ENCODE data around the gene BSDC1. TPM values are rescaled to one million over a fixed set of nuclear protein-coding genes. Genes with fewer than 3 reads are reported as not detected.
A peak's percentile ranks its signal among the peaks of the same experiment; 100 is the strongest.

Gene BSDC1
- total and polyA plus RNA-seq, 10 of the 15 experiments (the other 5 are each of a cell fraction or from before 2014, with no cell fraction given) = 3.0 to 39.7 (median 22.8) TPM

DNA sequence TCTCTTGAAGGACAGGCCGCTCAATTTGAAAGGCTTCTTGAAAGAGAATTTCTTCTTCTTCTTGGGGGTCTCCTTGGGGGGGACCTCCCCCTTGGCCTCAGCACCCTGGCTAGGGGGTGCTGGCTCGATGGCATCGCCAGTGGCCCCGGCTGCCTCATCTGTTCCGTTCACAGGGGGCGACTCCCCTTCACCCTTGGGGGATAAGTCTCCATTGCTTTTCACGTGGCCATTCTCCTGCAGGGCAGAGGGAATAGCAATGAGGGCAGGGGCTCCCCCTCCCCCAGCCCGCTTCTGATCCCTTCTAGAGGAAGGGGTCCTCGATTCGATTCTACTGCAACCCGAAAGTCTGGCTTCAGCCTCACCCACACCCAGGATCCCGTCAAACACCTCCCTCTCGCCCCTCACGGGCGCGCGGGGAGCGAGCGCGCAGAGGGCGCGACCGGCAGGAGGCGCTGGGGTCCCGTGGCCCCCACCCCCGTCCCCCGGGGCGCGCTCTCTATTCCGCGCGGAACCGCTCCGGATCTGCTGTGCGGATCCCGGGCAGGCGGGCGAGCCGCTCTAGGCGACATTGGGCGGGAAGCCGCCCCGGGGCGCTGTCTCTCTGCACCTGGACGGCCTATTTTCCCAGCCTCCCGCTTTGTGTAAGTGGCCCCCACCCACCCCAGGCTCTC lies 59.2 kb downstream of the BSDC1 start (continued):
- TF ChIP-seq CEBPB (IDR thresholded peaks at IDR 0.05; ENCODE audit: borderline replicate concordance in 1 of 2, low read depth in 2 of 2, low read length in 2 of 2) (no peak), E4F1 (IDR thresholded peaks at IDR 0.05; ENCODE audit: borderline replicate concordance, partially characterized antibody) (no peak), ASH2L (IDR thresholded peaks at IDR 0.05; ENCODE audit: borderline replicate concordance, low read depth) (no peak), LARP7 (IDR thresholded peaks at IDR 0.05) (peak; percentile 54; the same call in 1 of the 2 replicates)

GRCh38 chr1:32334274-32334861 lies 59.9 kb downstream of the BSDC1 start:
- Histone ChIP-seq H3K79me2 (ENCODE audit: control insufficient read depth, insufficient read depth, low read length) (peaks cover 24% of the 10 kb centered on the region), H3K27me3 (replicated peaks in 1 of 2; ENCODE audit: control insufficient read depth in 2 of 2, insufficient read depth in 2 of 2, low read length in 1 of 2) (no peaks in the 10 kb centered on the region), H4K20me1 (ENCODE audit: control insufficient read depth, insufficient read depth) (no peaks in the 10 kb centered on the region; the same call in 1 of the 2 replicates), H3K9me3 (replicated peaks; ENCODE audit: control insufficient read depth, insufficient read depth, low read length) (no peaks in the 10 kb centered on the region), H3K4me3 (peak overlapping the region; percentile 80), H3K9ac (ENCODE audit: control insufficient read depth, insufficient read depth, low read length) (peak overlapping the region; percentile 83), H2AFZ (ENCODE audit: control insufficient read depth, low read depth, low read length) (no peak overlapping the region), H3K27ac (ENCODE audit: control insufficient read depth, insufficient read depth) (peak overlapping the region; percentile 48), H3K4me1 (ENCODE audit: control insufficient read depth, insufficient read depth, low read length) (peaks cover 47% of the 10 kb centered on the region), H3K4me2 (ENCODE audit: control insufficient read depth, insufficient read depth) (peak overlapping the region; percentile 78), H3K36me3 (ENCODE audit: control insufficient read depth in 2 of 2, insufficient read depth in 2 of 2, low read length in 1 of 2) (peaks cover 29 to 30% of the 10 kb centered on the region in 2 experiments)
- DNase-seq (ENCODE audit: low read depth, low spot score) = no peak
- RAD21 ChIA-PET (ENCODE audit: unreplicated experiment) = interaction anchor here (0.8 to 2.5 kb wide), 6 partner anchors 11 to 111 kb away, joined by 3 to 13 read pairs (median 4); partner anchors contain the start of gene BSDC1
- POLR2A ChIA-PET = interaction anchor here (0.6 to 2.3 kb wide), 5 partner anchors 11 to 170 kb away, joined by 3 to 10 read pairs (median 7); partner anchors contain the start of genes BSDC1 and LCK
- intact Hi-C loops (cut with micrococcal nuclease; ENCODE audit: unreplicated experiment) = loop anchor here (2.0 kb wide), 2 partner anchors 38 to 60 kb away; partner anchors contain the start of gene BSDC1
- in situ Hi-C loops (cut with MboI) = no loop called here
- SMC1A ChIA-PET (ENCODE audit: uncharacterized antibody, unreplicated experiment) = interaction anchor here (0.9 to 4.1 kb wide), 5 partner anchors 10 to 94 kb away, joined by 3 to 17 read pairs (median 6); no protein-coding TSS in a partner anchor
- 0 out of 3 replicates have a peak, but pooled peaks have one; percentile 2 for ATAC-seq
- FAIRE-seq = no peak
- 59% methylated on average over 9 of the region's 9 CpGs for WGBS (ENCODE audit: insufficient coverage, insufficient replicate concordance, low lambda C conversion rate, missing lambda C conversion rate)
- BruUV-seq (replicated peaks) = no TSS peak
- CTCF ChIA-PET = interaction anchor here (0.6 to 5.2 kb wide), 12 partner anchors 13 to 357 kb away, joined by 3 to 29 read pairs (median 4); partner anchors contain the start of gene BSDC1
- TF ChIP-seq SUPT20H (IDR thresholded peaks at IDR 0.05; ENCODE audit: borderline replicate concordance, control insufficient read depth, low read depth, low read length) = no peak
- no peak for TF ChIP-seq NBN (IDR thresholded peaks at IDR 0.05)
- TF ChIP-seq NR2C2 (IDR thresholded peaks at IDR 0.05; ENCODE audit: borderline replicate concordance, control insufficient read depth, insufficient read length, low read depth) = no peak
- no peak for TF ChIP-seq ZNF622 (IDR thresholded peaks at IDR 0.05)
- TF ChIP-seq POLR2AphosphoS5 (IDR thresholded peaks at IDR 0.05; ENCODE audit: low read length) = peak; percentile 88
- TF ChIP-seq KDM1A (IDR thresholded peaks at IDR 0.05; ENCODE audit: borderline replicate concordance) = no peak
- no peak for TF ChIP-seq ZSCAN29 (IDR thresholded peaks at IDR 0.05)
- TF ChIP-seq TCF3 (IDR thresholded peaks at IDR 0.05; ENCODE audit: borderline replicate concordance, insufficient read depth, low read depth, low read length) = no peak
- TF ChIP-seq POU2F2 (IDR thresholded peaks at IDR 0.05; ENCODE audit: borderline replicate concordance, low read depth, low read length) = peak; percentile 10; the same call in 1 of the 3 replicates
- TF ChIP-seq CHD4 (IDR thresholded peaks at IDR 0.05) = no peak
- no peak for TF ChIP-seq SMAD1 (IDR thresholded peaks at IDR 0.05; ENCODE audit: low read depth, partially characterized antibody)
- TF ChIP-seq MTA3 (IDR thresholded peaks at IDR 0.05; ENCODE audit: borderline replicate concordance, low read length) = peak; percentile 79; the same call in 1 of the 2 replicates
- TF ChIP-seq, protein P1, sequence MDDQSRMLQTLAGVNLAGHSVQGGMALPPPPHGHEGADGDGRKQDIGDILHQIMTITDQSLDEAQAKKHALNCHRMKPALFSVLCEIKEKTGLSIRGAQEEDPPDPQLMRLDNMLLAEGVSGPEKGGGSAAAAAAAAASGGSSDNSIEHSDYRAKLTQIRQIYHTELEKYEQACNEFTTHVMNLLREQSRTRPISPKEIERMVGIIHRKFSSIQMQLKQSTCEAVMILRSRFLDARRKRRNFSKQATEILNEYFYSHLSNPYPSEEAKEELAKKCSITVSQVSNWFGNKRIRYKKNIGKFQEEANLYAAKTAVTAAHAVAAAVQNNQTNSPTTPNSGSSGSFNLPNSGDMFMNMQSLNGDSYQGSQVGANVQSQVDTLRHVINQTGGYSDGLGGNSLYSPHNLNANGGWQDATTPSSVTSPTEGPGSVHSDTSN (IDR thresholded peaks at IDR 0.05; ENCODE audit: insufficient replicate concordance, low read depth, low read length) = no peak
- no peak for TF ChIP-seq RAD21 (IDR thresholded peaks at IDR 0.05; ENCODE audit: insufficient read depth, low read depth, low read length)
- TF ChIP-seq HDGF (IDR thresholded peaks at IDR 0.05) = 0 out of 2 replicates have a peak, but pooled peaks have one; percentile 15

All from GM12878 (cell line).